Measurements from ENCODE around the gene SLC5A1.

Gene SLC5A1

GRCh38 chr22:32042924-32043323, at the start of gene SLC5A1:
TSS of gene SLC5A1 (plus strand) at chr22:32043261. CDS start at chr22:32043282, 21 bp downstream.
- DNase-seq: no peak
- H3K27me3 ChIP-seq (replicated peaks): peaks cover 22% of the 10 kb centered on the region
- in situ Hi-C loops (cut with HindIII; ENCODE audit: low pct_ligation_motif_present, low sequenced_read_pairs): no loop called here

GRCh38 chr22:31995046-31995445, 48.0 kb upstream of the SLC5A1 start:
- H3K36me3 ChIP-seq (replicated peaks): no peaks in the 10 kb centered on the region
- H3K27me3 ChIP-seq (replicated peaks): no peaks in the 10 kb centered on the region
- no peak overlapping the region for H3K4me3 ChIP-seq (ENCODE audit: low read depth, low read length)
- DNase-seq: no peak
- TF ChIP-seq CTCF (IDR thresholded peaks at IDR 0.05; ENCODE audit: low read depth, low read length, missing control alignments): peak; percentile 46
- no peak overlapping the region for H3K27ac ChIP-seq
- in situ Hi-C loops (cut with HindIII; ENCODE audit: low pct_ligation_motif_present, low sequenced_read_pairs): no loop called here

More at GRCh38 chr22:32042924-32043323, at the start of gene SLC5A1:
- no peak within 1 kb of the TSS for H3K27ac ChIP-seq
- no peak within 1 kb of the TSS for H3K4me3 ChIP-seq (ENCODE audit: low read depth, low read length)
- no peak for TF ChIP-seq CTCF (IDR thresholded peaks at IDR 0.05; ENCODE audit: low read depth, low read length, missing control alignments)
- H3K36me3 ChIP-seq (replicated peaks): no peaks in the 10 kb centered on the region

GRCh38 chr22:31995807-31996206, 47.3 kb upstream of the SLC5A1 start:
- Histone ChIP-seq H3K4me3 (ENCODE audit: low read depth, low read length) (no peak overlapping the region), H3K27ac (no peak overlapping the region), H3K27me3 (replicated peaks) (no peaks in the 10 kb centered on the region), H3K36me3 (replicated peaks) (no peaks in the 10 kb centered on the region)
- TF ChIP-seq CTCF (IDR thresholded peaks at IDR 0.05; ENCODE audit: low read depth, low read length, missing control alignments): no peak
- no peak for DNase-seq
- in situ Hi-C loops (cut with HindIII; ENCODE audit: low pct_ligation_motif_present, low sequenced_read_pairs): no loop called here

- in situ Hi-C loops (cut with HindIII; ENCODE audit: low pct_ligation_motif_present, low sequenced_read_pairs): no loop called here
- no peaks in the 10 kb centered on the region for H3K27me3 ChIP-seq (replicated peaks)
- H3K36me3 ChIP-seq (replicated peaks): no peaks in the 10 kb centered on the region
- DNase-seq: no peak
- no peak for TF ChIP-seq CTCF (IDR thresholded peaks at IDR 0.05; ENCODE audit: low read depth, low read length, missing control alignments)
- H3K27ac ChIP-seq: no peak overlapping the region
- no peak overlapping the region for H3K4me3 ChIP-seq (ENCODE audit: low read depth, low read length)
These were observed 44.2 kb upstream of the SLC5A1 start for GRCh38 chr22:31998784-31999385.

GRCh38 chr22:32000181-32000580, 42.9 kb upstream of the SLC5A1 start:
- in situ Hi-C loops (cut with HindIII; ENCODE audit: low pct_ligation_motif_present, low sequenced_read_pairs): no loop called here

More at GRCh38 chr22:32000181-32000580, 42.9 kb upstream of the SLC5A1 start:
- no peak overlapping the region for H3K4me3 ChIP-seq (ENCODE audit: low read depth, low read length)
- TF ChIP-seq CTCF (IDR thresholded peaks at IDR 0.05; ENCODE audit: low read depth, low read length, missing control alignments): no peak
- H3K36me3 ChIP-seq (replicated peaks): no peaks in the 10 kb centered on the region
- no peak for DNase-seq
- H3K27ac ChIP-seq: no peak overlapping the region
- H3K27me3 ChIP-seq (replicated peaks): no peaks in the 10 kb centered on the region
